22Rv1 (cell line): ENCODE data around the gene GLB1L2.

Experiments used
- CTCF ChIP-seq: fragments of 450-650 bp; IDR thresholded peaks from 2 replicates; pipeline ENCODE4 v1.5.1; 2017; ENCODE audit warnings: mild to moderate bottlenecking
- ZFX ChIP-seq: fragments of 450-650 bp; IDR thresholded peaks from 2 replicates; pipeline ENCODE4 v1.6.1; 2017; ENCODE audit warnings: antibody characterized with exemption, borderline replicate concordance

- no peak for TF ChIP-seq CTCF
- TF ChIP-seq ZFX, result no peak
Measured at GRCh38 chr11:134355656-134356055, 23.9 kb downstream of the GLB1L2 start.
